GM18858 (cell line): Measurements from ENCODE around the gene OTOG.

ENCODE experiments used
- ATAC-seq: cut with Tn5 transposase; IDR thresholded peaks from one replicate; pipeline ENCODE4 v1.9.1; 2021; ENCODE audit not compliant: unreplicated experiment

Gene OTOG

GRCh38 chr11:17602105-17603001 is 55.3 kb downstream of the OTOG start:
- ATAC-seq: no peak

- ATAC-seq: no peak
These were observed 56.2 kb downstream of the OTOG start for GRCh38 chr11:17603056-17603825.

- ATAC-seq: no peak
These were observed 57.3 kb downstream of the OTOG start for GRCh38 chr11:17604201-17604914.

GRCh38 chr11:17604915-17605233 is 57.8 kb downstream of the OTOG start:
- ATAC-seq: no peak

- no peak for ATAC-seq
These were observed 58.6 kb downstream of the OTOG start for GRCh38 chr11:17605651-17606122.

- ATAC-seq: no peak
These were observed 59.4 kb downstream of the OTOG start for GRCh38 chr11:17606233-17607082.

- no peak for ATAC-seq
These were observed 60.0 kb downstream of the OTOG start for GRCh38 chr11:17607083-17607429.

GRCh38 chr11:17607591-17608570 is 60.8 kb downstream of the OTOG start:
- ATAC-seq: no peak

GRCh38 chr11:17608821-17609220 is 61.8 kb downstream of the OTOG start:
- ATAC-seq: no peak

GRCh38 chr11:17609291-17610084 is 62.4 kb downstream of the OTOG start:
- no peak for ATAC-seq

- ATAC-seq: no peak
These were observed 63.2 kb downstream of the OTOG start for GRCh38 chr11:17610085-17610894.

- ATAC-seq: no peak
These were observed 64.0 kb downstream of the OTOG start for GRCh38 chr11:17611049-17611448.

GRCh38 chr11:17611503-17612220 is 64.6 kb downstream of the OTOG start:
- no peak for ATAC-seq

GRCh38 chr11:17612221-17613188 is 65.4 kb downstream of the OTOG start:
- no peak for ATAC-seq

GRCh38 chr11:17613428-17613962 is 66.4 kb downstream of the OTOG start:
- no peak for ATAC-seq

GRCh38 chr11:17613983-17614382 is 66.9 kb downstream of the OTOG start:
- ATAC-seq: no peak
